H1 (cell line): ENCODE measurements around the gene FBXL15. TPM values are rescaled to one million over a fixed set of nuclear protein-coding genes. Genes with fewer than 3 reads are reported as not detected.

ENCODE experiments used
- ATF2 ChIP-seq: IDR thresholded peaks from 2 replicates; pipeline ENCODE4 v1.6.1; 2012; ENCODE audit warnings: low read length, inconsistent platforms
- CHD1 ChIP-seq: IDR thresholded peaks from 2 replicates; pipeline ENCODE4 v1.6.1; 2012; ENCODE audit warnings: low read depth, low read length, improper control_type of control experiment
- CTBP2 ChIP-seq: IDR thresholded peaks from 2 replicates; pipeline ENCODE4 v1.7.0; 2011; ENCODE audit warnings: borderline replicate concordance, mild to moderate bottlenecking, moderate library complexity, mixed read lengths, low read length; ENCODE audit not compliant: insufficient read depth, insufficient read length
- FOSL1 ChIP-seq: IDR thresholded peaks from 2 replicates; pipeline ENCODE4 v1.6.1; 2011; ENCODE audit warnings: mild to moderate bottlenecking, low read depth, low read length, moderate library complexity; ENCODE audit not compliant: insufficient read depth
- HDAC2 ChIP-seq, 2 experiments: fragments of 300-600 bp in 1 of 2; sonication (generic) in 1 of 2; IDR thresholded peaks; 2 replicates each; pipeline ENCODE4 v1.6.1; 2011 to 2012; ENCODE audit warnings: low read depth in 2 of 2, low read length in 2 of 2, mild to moderate bottlenecking in 2 of 2, moderate library complexity in 2 of 2, borderline replicate concordance in 1 of 2, inconsistent platforms in 1 of 2
- KDM4A ChIP-seq: IDR thresholded peaks from one replicate; pipeline ENCODE4 v1.7.1; 2012; ENCODE audit warnings: low read depth, mild to moderate bottlenecking, moderate library complexity, low read length, inconsistent platforms; ENCODE audit not compliant: severe bottlenecking
- NANOG ChIP-seq: IDR thresholded peaks from 2 replicates; pipeline ENCODE4 v1.6.1; 2011; ENCODE audit warnings: low read length, low read depth, mild to moderate bottlenecking, inconsistent platforms; ENCODE audit not compliant: insufficient read depth, poor library complexity, severe bottlenecking
- RAD21 ChIP-seq, 2 experiments: IDR thresholded peaks in 1 of 2; conservative IDR thresholded peaks in 1 of 2; 2 replicates each; pipeline ENCODE4 v1.6.1; 2011; ENCODE audit warnings: low read depth in 2 of 2, low read length in 2 of 2, improper control_type of control experiment in 1 of 2, inconsistent platforms in 1 of 2, mild to moderate bottlenecking in 1 of 2, moderate library complexity in 1 of 2
- TAF1 ChIP-seq: IDR thresholded peaks from 2 replicates; pipeline ENCODE4 v1.6.1; 2011; ENCODE audit warnings: mild to moderate bottlenecking, low read depth, low read length
- USF2 ChIP-seq: IDR thresholded peaks from 2 replicates; pipeline ENCODE4 v1.6.1; 2011; ENCODE audit warnings: low read length, improper control_type of control experiment
- polyA plus RNA-seq, 7 experiments: library from polyadenylated mRNA; depleted of rRNA in 3 of 7; stranded (reverse) in 5 of 7; unstranded in 2 of 7; fragments of >200 nt in 5 of 7; fragments of 200-250 nt in 2 of 7; gene quantifications; 1 replicate in 5 of 7; 2 replicates in 1 of 7; 4 replicates in 1 of 7; pipeline versions ENCODE4 v1.2.1 to v1.2.3, GENCODE V29; 2011 to 2013; ENCODE audit warnings: missing spikeins in 2 of 7, mixed read lengths in 2 of 7
- total RNA-seq: library from RNA; stranded (reverse); fragmentation: NEBNext Ultra II Directional; extraction: Animal tissue kit (Norgen Biotek cat#: 25700); gene quantifications from 2 replicates; pipeline ENCODE4 v1.2.1, GENCODE V29; 2021

Gene FBXL15
- total and polyA plus RNA-seq, 2 of the 8 experiments (the other 6 are each of a cell fraction or from before 2014, with no cell fraction given) = 11.3 to 22.6 TPM

- no peak for TF ChIP-seq ATF2
- TF ChIP-seq NANOG = no peak
- TF ChIP-seq KDM4A = peak; percentile 34
- no peak for TF ChIP-seq CTBP2
- no peak for TF ChIP-seq HDAC2 (IDR thresholded peaks at IDR 0.05; ENCODE audit: borderline replicate concordance in 1 of 2, low read depth in 2 of 2, low read length in 2 of 2)
- TF ChIP-seq FOSL1 = no peak
- TF ChIP-seq TAF1 = peak; percentile 33; the same call in 1 of the 2 replicates
- TF ChIP-seq USF2 = no peak
- no peak for TF ChIP-seq RAD21 (IDR thresholded peaks at IDR 0.05 in 1 of 2, conservative IDR thresholded peaks at IDR 0.05 in 1 of 2; ENCODE audit: low read depth in 2 of 2, low read length in 2 of 2)
- no peak for TF ChIP-seq CHD1
Observed at GRCh38 chr10:102395400-102396316, 25.0 kb upstream of the FBXL15 start, which contains the start of gene NFKB2 (continued).
